Stimulated activated CD8-positive, alpha-beta memory T cell treated with anti-CD3 and anti-CD28 coated beads, Interleukin-12 subunit alpha, Interleukin-12 subunit beta, amount 100 ng/mL, for 24 hours (primary cell): Measurements from ENCODE around the gene ELOVL6.
"Not testable (repeated sequence)": the region's sequence is repeated elsewhere in the genome, so short reads cannot be mapped to it uniquely, and the experiment has no call there.

ENCODE experiments used
- DNase-seq: peaks from one replicate; pipeline ENCODE4 v3.0.0-alpha.2; 2020; ENCODE audit errors: extremely low read depth

ELOVL6 gene

DNA sequence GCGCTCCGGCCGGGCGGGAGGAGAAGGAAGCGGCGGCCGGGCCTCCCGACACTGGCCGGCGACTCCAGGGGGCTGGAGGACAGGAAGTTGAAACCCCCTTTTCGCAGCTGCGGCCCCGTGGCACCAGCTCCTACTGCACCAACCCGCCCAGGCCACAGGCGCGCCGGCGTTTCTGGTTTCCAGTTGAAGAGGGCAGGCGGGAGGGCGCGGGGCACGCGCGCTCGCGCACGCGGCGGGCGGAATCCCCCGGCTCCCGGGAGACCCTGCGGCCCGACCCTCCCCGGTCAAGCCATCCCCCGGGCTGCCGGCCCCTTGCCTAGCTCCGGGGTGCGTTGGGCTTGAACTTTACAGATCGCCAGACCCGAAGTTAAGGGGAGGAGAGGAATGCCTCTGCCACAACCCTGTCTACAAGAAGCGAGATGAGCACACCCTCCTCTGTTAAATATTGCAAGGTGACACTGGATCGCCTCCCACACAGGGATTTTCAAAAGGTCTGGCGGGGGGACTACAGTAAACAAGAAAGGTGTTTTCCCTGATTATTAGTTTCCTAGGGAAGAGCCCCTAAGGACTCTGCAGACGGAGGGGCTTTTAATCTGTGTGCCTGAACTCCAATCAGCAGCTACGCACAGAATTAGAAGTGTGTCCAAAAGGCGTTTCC is 1.4 kb downstream of the ELOVL6 start:
- DNase-seq, result no peak

DNA sequence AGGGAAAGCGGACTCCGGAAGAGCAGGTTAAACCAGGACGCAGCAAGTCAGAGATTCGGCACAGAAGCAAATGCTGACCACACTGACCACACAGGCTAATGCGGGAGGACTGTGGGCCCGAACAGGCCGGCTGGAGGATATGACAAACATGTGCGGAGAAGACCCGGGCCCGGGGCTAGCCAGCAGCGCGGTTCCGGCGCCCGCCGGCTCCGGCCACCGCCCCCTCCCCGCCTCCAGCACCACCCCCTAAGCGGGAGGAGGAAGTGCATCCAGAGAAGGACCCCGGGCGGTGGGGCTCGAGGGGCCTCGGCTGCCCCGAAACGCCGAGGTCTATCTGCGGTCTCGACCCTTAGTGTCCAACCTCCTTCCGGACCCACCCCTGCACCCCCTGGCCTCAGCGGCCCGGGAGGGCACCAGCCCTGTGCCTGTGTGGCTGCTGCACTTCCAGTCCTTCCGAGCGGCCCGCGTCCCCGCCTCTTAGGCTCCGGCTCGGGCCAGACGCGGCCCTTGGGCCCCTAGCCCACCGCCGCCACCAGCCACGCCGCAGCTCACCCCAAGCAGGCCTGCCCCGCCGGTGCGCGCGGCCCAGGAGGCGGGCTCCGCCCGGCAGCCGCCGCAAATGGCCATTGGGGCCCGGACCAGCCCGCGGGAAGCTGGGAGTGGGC is 2.1 kb downstream of the ELOVL6 start:
- no peak for DNase-seq

DNA sequence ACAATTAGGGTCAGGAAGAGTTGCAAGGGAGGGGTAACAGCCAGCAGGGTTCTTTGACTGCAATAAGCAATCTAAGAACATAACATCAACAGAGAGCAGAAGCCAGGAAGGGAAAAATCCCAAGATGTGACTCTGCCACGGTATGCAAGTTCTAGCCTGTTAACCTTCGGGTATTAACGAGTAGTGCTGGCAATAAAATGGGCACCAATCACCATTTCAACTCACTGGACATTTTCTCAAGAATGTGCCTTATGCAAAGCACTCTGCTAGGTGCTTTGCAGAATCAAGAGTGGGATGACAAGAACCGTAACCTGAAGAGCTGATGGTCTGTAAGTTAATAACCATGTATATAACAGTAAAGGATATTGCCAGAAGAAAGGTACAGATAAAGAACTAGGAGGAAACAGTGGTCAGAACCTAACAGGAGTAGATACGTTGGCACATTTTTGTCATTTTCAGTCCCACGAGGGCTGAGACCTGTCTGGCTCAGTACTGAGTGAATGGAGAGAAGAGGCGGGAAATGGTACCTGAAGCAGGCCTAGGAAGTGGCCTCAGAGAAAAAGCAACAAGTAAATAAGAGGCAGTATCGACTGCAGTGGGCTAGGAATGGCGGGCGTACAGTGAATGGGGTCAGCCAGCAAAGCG is 2.7 kb downstream of the ELOVL6 start:
- no peak for DNase-seq

DNA sequence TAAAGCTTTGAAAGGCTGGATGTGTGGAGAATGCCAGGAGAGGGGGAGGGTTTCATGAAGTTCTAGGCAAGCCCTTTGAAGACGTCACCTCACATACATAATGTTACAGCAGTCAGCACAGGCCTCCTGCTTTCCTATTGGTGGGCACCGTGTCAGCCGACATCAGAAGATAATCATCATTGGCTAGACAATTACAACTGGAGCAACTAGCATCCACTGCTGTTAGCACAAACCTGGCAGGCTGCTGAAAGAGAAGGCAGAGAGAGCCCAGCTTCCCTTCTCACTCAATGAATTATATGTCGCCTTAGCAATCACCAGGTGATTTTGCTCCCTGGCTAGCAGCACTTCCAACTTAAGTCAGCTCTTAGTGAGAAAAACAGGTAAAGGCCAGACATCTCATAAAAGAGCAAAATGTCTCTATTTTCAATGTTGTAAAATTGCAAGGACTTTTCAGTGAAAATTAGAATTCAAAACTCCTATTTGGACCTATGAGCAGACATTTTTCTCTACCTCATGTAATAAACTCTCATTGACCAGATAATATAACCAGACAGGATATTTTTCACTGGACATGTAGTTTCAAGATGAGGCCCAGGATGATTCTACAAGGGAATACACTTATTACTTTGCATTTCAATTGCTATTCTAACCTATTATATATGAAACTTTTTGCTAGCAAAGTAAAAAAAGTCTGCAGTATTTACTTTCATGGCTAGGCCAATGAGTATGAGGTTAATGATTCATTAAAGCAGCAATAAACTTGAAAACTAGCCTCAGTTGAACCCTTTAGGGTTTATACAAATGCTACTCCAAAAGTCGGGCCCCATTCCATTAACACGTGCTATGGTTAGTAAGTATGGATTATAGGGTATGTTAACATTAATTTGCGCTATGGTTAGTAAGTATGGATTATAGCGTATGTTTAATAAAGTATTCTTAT is 4.3 kb downstream of the ELOVL6 start:
- no peak for DNase-seq

DNA sequence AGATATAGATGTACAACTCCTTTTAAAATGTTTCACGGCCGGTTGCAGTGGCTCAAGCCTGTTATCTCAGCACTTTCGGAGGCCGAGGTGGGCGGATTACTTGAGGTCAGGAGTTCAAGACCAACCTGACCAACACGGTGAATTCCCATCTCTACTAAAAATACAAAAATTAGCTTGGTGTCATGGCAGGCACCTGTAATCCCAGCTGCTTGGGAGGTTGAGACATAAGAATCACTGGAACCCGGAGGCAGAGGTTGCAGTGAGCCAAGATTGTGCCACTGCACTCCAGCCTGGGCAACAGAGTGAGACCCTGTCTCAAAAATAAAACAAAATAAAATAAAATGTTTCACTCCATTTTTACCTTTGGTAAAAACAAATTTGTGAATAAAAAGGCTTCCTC is 5.1 kb downstream of the ELOVL6 start:
- not testable (repeated sequence) for DNase-seq

DNA sequence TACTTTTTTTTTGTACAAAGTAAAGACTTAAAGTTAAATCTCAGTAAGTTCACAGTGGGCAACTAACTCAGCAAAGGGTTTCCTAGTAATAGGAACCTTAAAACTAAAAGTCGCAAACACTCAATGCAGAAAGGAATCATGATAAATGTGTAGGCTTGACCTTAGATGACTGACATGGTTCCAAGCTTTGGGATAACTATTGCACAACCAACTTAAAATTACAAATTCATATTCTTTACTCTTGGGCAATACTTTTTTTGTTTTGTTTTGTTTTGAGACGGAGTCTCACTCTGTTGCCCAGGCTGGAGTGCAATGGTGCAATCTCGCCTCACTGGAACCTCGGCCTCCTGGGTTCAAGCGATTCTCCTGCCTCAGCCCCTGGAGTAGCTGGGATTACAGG is 8.2 kb downstream of the ELOVL6 start:
- no peak for DNase-seq

DNA sequence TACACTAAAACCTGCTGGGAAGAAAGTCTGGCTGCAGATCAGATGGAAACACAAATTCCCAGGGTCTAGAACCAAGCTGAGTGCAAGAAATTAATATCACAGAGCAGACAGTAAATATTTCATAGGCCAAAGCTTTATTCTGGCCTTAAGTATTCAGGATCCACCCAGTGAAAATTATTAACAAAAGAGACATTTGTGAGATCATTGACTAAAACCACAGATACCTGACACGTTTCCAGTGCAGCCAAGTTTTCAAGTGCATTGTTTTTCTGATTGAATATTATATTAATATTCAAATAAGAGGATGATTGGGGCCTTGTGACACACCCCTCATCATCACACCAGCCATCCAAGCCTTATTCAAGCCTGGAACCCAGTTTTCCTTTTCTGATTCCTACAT is 10.3 kb downstream of the ELOVL6 start:
- DNase-seq, result no peak

DNA sequence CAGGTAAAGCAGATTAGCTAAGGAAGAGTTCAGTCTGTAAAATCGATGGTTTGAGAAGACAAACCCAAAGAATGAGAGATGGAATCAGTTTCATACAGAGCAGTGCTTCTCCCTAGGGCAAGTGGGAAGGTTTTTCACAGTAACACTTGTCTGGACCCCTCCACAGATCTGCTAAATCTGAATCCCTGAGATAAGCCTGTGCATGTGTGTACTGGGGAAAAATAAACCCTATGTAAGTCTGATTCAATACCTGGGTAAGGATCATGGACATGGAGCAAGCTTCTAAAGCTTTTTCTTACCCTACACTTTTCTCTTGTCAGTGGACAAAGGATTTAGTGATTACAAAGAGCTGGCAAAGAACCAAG is 13.6 kb downstream of the ELOVL6 start:
- no peak for DNase-seq

DNA sequence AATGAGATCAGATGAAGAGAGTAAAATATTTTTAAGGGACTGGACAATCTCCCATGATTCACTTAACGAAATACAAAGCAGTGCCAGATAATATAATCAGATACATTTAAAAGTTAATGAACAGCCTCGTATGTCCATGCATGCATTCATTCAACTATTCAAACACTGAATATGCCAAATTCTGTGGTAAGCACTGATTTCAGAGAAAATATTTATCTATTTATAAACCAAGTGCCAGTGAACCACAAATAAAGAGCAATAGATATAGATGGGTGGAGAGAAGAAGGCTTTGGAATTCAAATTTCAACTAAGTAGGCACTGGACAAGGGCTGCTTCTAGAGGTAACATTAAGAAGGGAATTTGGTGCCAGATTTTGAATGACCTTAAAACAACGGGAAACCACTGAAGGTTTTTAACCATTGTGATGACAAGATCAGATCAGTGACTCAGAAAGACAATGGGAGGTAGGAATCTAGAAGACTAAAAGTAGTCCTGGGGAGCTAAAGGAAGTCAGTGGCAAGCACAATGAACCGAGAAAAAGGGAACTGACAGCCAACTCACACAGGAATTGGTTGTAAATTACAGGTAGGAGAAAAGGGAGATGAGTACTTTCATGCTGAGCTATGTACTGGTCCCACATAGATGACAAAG is 14.2 kb downstream of the ELOVL6 start:
- DNase-seq, result no peak

DNA sequence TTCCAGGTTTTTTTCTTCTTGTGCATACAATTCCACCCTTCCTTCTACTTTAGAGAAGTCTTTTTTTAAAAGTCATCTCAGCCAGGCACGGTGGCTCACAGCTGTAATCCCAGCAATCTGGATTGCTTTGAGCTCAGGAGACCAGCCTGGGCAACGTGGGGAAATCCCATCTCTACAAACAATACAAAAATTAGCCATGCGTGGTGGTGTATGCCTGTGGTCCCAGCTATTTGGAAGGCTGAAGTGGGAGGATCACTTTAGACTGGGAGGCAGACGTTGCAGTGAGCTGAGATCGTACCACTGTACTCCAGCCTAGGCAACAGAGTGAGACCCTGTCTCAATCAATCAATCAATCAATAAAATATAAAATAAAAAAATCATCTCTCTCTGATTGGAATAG is 14.8 kb downstream of the ELOVL6 start:
- no peak for DNase-seq

DNA sequence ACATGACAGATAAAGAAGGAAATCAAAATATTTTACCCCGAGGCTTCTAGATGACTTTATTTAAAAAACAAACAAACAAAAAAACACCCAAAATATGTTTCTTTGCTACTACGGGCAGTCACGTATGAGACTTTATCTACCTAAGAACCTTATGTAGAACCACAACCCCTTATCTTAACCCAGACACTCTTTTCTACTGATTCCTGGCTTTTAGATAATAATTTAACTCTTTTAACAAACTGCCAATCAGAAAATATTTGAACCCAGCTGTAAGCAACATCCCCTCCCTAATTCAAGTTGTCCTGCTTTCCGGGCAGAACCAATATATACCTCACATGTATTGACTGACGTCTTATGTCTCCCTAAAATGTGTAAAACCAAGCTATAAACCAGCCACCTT is 15.4 kb downstream of the ELOVL6 start:
- DNase-seq, result no peak

DNA sequence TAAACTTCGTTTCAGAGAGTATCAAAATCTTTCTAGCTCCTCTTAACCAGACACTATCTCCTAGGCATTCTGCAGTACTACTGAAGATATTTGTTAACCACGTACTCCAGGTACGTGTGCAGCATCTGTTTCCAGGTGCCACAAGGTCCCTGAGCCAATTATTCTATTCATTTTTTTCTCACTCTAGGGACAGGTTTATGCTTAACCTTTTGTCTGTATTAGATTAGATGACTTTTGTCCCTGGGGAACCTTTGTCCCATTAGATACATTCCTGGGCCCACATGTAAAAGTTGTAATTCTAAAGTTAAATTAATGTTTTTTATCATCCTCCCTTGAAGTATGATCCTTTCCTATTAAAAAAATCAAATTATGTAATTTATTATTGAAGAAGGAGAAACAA is 16.5 kb downstream of the ELOVL6 start:
- DNase-seq, result no peak

DNA sequence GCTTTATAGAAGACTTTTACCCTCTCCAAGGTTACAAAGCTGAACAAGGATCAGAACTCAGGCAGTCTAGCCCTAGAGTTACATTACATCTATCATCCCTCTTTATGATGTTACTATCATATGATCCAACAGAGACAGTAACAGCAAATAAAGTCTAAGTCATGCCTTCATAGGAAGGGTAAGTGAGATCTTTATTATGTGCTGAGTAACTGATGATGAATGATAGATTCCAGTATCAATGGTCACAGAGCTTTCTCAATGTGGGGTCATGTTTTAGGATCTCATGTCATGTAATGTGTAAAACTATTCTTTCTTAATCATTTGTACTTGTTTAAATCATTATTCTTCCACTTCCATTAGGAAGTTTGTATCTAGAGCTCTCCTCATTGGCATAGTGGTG is 22.8 kb downstream of the ELOVL6 start:
- DNase-seq, result no peak

DNA sequence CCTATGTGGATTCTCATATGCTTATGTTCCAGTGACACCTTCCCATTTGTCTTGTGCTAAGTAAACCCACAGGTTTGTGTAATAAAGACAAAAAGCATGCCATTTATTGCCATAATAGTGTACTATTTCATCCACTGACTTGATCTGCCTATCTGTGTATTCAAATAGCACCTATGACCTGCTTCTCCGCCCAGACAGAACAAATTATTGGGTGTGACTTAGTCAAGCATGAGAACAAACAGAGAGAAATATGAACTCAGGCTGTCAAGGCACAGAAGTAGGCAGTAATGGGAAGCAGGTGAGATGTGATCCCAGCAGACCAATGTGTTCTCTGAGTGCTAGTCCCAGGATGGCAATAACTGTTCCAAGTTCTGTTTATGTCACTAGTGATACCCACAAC is 25.4 kb downstream of the ELOVL6 start:
- DNase-seq, result no peak

DNA sequence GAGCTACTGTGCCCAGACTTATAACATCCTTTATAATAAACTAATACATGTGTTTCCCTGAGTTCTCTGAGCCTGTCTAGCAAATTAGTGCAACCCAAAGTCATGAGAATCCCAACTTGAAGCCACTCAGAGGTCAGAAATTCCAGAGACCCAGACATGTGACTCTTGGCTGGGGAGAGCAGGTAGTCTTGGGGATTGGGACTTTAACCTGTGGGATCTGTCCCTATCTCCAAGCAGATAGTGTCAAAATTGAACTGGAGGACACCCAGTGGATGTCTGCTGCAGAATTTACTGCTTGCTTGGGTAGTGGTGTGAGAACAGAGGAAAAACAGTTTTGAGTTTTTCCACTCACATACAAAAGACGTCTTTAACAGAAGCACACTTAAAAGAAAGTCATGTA is 26.4 kb downstream of the ELOVL6 start:
- no peak for DNase-seq

DNA sequence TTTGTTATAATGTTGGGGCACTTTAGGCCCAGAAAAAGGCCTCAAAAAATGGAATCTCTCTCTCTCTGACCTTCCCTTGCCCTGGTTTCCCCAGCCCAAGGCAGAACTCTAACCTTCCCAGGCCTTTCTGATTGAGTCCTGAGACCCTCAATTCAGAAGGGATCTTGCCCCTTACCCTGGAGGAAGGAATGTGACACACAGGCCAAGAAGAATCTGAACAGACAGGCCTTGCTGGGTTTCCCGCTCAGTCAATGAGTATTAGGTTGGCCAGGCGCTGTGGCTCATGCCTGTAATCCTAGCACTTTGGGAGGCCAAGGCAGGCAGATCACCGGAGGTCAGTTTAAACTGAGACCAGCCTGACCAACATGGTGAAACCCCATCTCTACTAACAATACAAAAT is 27.6 kb downstream of the ELOVL6 start:
- DNase-seq, result no peak

DNA sequence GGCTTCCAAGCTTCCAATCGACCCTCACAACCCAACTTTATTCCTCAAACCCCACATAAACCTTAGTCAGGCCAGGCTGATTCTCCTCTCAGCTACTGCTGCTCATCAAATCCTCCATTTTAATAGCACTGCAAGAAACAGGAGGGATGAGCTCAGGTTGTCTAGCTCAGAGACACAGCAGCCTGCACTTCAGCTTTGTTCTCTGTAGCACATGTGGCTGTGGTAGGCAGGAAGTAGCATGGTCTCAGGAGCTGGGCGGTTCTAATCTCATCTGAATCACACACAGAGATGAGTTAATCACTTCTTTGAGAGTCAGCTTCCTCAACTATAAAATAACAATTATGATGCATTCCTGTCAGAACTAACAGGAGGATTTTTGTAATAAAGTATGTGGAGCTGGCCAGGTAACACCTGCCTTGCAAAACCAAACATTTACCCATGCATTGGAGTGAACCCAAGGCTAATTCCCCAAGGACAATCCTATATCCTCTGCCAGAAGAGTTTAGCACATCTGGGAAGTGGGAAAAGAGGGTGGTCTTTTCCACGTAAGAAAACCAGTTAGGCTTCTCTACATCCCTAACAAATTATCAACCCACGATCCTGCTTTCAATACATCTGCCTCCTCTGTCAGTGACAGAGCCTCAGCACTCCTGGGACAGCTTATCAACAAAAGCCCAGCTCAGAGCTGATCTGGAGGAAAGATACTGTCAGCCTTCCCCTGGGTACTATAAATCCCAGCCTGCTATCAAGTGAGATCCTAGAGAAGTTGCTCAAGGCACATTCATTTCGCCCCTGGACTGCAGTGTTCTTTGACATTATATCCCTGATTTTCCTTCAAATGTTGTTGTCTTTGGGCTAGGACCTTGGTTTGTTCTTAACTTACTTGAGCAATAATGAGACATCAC is 32.8 kb downstream of the ELOVL6 start:
- DNase-seq, result peak; percentile 9

DNA sequence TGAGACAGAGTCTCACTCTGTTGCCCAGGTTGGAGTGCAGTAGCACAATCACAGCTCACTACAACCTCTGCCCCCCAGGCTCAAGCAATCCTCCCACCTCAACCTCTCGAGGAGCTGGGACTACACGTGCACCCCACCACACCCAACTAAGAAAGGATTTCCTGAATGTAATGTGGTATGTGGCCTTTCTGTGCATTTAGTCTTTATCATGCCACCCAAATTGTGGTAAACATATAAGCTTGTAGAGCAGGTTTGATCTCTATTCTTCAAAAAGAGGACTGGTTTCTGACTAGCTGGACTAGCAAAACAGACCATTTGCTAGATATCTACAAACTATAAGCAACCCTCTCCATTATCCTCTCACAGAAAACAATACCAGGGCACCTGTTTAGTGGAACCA is 33.6 kb downstream of the ELOVL6 start:
- DNase-seq, result no peak

DNA sequence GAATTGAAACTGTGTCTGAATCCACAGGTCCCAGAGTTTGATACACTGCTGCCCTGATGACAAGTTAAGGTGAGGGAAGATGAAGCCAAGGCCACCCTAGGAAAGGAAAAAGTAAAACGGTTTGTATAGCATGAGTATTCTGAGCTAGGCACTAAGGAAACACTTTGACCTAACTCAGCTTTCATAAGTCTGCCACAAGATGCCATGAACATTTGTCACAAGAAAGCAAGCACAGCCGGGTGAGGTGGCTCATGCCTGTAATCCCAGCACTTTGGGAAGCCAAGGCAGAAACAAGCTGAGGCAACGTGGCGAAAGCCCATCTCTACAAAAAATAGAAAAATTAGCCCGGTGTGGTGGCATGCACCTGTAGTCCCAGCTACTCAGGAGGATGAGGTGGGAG is 34.2 kb downstream of the ELOVL6 start:
- no peak for DNase-seq

DNA sequence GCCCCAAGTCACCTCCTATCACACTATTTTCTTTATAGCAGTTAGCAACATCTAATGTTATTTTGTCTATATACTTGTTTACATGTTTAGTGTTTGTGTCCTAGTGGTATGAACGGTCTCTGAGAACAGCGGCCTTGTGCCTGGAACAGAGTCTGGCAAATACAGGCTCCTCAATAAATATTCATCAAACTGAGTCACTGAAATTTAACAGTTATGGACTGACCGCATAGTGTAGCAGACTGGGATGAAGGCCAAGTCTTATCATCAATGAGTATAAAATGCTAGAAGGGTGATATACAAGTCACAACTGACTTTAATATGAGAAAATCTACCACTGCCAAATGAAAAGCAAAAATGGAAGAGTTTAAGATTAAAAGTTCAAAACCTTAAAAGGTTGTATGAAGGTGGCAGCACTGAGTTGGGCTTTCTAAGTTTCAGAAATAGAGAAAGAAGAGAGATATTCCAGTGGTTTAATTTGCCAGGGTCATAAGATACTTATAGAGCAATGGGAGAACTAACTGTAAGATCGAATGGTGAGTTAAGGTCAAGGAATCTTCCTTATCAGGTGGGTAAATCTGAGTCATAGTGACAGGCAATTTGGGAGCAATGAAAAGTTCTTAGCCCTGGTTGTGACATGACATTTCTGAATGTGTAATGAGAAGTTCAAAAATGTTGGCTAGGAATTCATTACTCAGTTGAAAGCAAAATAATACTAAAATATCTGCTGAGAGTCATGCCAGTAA is 34.9 kb downstream of the ELOVL6 start:
- no peak for DNase-seq
